Adipose tissue (tissue), 3 donors: Measurements from ENCODE around the gene PTGDR. TPM values are rescaled to one million over a fixed set of nuclear protein-coding genes. Genes with fewer than 3 reads are reported as not detected.

ENCODE experiments used
- H3K27ac ChIP-seq: one replicate; pipeline ENCODE4 v1.5.1; 2013; ENCODE audit warnings: low read depth, low read length
- WGBS, 3 donors: extraction: QIAGEN DNeasy Blood & Tissue Kit; methylation state at CpG; one replicate each; pipeline ENCODE4 v1.1.7; 2013; 5-methylcytosine and 5-hydroxymethylcytosine counted together
- polyA plus RNA-seq, 3 donors: library from polyadenylated mRNA; stranded (reverse); fragments of 200-250 nt; gene quantifications; one replicate each; pipeline ENCODE4 v1.2.3, GENCODE V29; 2013
- donor health status: healthy with polysubstance abuse.
- donor health status: Bipolar disorder and iron deficiency.
- donor health status: healthy.

PTGDR gene
- polyA plus RNA-seq, 3 donors: 0.08 to 0.67 (median 0.59) TPM

- WGBS, 3 donors: 85 to 88% (median 88%) methylated on average over 2 of the region's 2 CpGs
- no peak overlapping the region for H3K27ac ChIP-seq
Measured at GRCh38 chr14:52258783-52259182, 8.7 kb upstream of the PTGDR start.

- H3K27ac ChIP-seq: no peak overlapping the region
- 17 to 53% (median 19%) methylated on average over 5 of the region's 5 CpGs for WGBS, 3 donors
Measured at GRCh38 chr14:52259434-52259833, 8.1 kb upstream of the PTGDR start.

- no peak overlapping the region for H3K27ac ChIP-seq
Measured at GRCh38 chr14:52262600-52262999, 4.9 kb upstream of the PTGDR start.

GRCh38 chr14:52263190-52263589 is 4.3 kb upstream of the PTGDR start:
- H3K27ac ChIP-seq: no peak overlapping the region

More at GRCh38 chr14:52262600-52262999, 4.9 kb upstream of the PTGDR start:
- 82 to 97% (median 95%) methylated on average over 1 of the region's 1 CpG for WGBS, 3 donors

GRCh38 chr14:52265253-52265652 is 2.2 kb upstream of the PTGDR start:
- WGBS, 3 donors: 33 to 53% (median 35%) methylated on average over 5 of the region's 5 CpGs
- H3K27ac ChIP-seq: no peak overlapping the region

GRCh38 chr14:52266179-52266578 is 1.3 kb upstream of the PTGDR start:
- WGBS, 3 donors: 26 to 69% (median 43%) methylated on average over 3 of the region's 3 CpGs

GRCh38 chr14:52266782-52267181 is 716 bp upstream of the PTGDR start:
- WGBS, 3 donors: 43 to 67% (median 49%) methylated on average over 5 of the region's 5 CpGs
- no peak overlapping the region for H3K27ac ChIP-seq

More at GRCh38 chr14:52266179-52266578, 1.3 kb upstream of the PTGDR start:
- no peak overlapping the region for H3K27ac ChIP-seq

- H3K27ac ChIP-seq: no peak overlapping the region
- WGBS, 3 donors: 2 to 3% (median 2%) methylated on average over 50 to 54 of the region's 54 CpGs
Measured at GRCh38 chr14:52268279-52269061, 972 bp downstream of the PTGDR start.

GRCh38 chr14:52269100-52269499 is 1.6 kb downstream of the PTGDR start:
- 25 to 42% (median 36%) methylated on average over 17 of the region's 17 CpGs for whole genome bisulfite sequencing, 3 donors
- no peak overlapping the region for H3K27ac ChIP-seq

GRCh38 chr14:52269982-52270381 is 2.5 kb downstream of the PTGDR start:
- H3K27ac ChIP-seq: no peak overlapping the region
- 45 to 67% (median 53%) methylated on average over 8 of the region's 8 CpGs for WGBS, 3 donors

GRCh38 chr14:52271538-52271937 is 4.0 kb downstream of the PTGDR start:
- WGBS, 3 donors: 49 to 100% (median 92%) methylated on average over 1 of the region's 1 CpG
- no peak overlapping the region for H3K27ac ChIP-seq

- no peak overlapping the region for H3K27ac ChIP-seq
- 65 to 81% (median 74%) methylated on average over 3 of the region's 3 CpGs for WGBS, 3 donors
Measured at GRCh38 chr14:52272375-52272774, 4.9 kb downstream of the PTGDR start.

GRCh38 chr14:52275372-52275771 is 7.9 kb downstream of the PTGDR start:
- WGBS, 3 donors: 52 to 60% (median 57%) methylated on average over 3 of the region's 3 CpGs
- no peak overlapping the region for H3K27ac ChIP-seq

GRCh38 chr14:52277552-52277951 is 10.1 kb downstream of the PTGDR start:
- no peak overlapping the region for H3K27ac ChIP-seq
- 73 to 96% (median 83%) methylated on average over 4 of the region's 4 CpGs for WGBS, 3 donors

GRCh38 chr14:52279408-52279807 is 11.9 kb downstream of the PTGDR start:
- 25 to 41% (median 35%) methylated on average over 3 of the region's 3 CpGs for WGBS, 3 donors
- no peak overlapping the region for H3K27ac ChIP-seq

- H3K27ac ChIP-seq: no peak overlapping the region
- 33 to 83% (median 58%) methylated on average over 2 of the region's 2 CpGs for WGBS, 3 donors
Measured at GRCh38 chr14:52283099-52283498, 15.6 kb downstream of the PTGDR start.

GRCh38 chr14:52286661-52287649 is 19.5 kb downstream of the PTGDR start:
- no peak overlapping the region for H3K27ac ChIP-seq
- 58 to 70% (median 60%) methylated on average over 4 of the region's 4 CpGs for WGBS, 3 donors

- 87 to 95% (median 91%) methylated on average over 2 of the region's 2 CpGs for WGBS, 3 donors
Measured at GRCh38 chr14:52296378-52296777, 28.9 kb downstream of the PTGDR start.

GRCh38 chr14:52298795-52299194 is 31.3 kb downstream of the PTGDR start:
- 88 to 95% (median 93%) methylated on average over 10 of the region's 10 CpGs for whole genome bisulfite sequencing, 3 donors

More at GRCh38 chr14:52296378-52296777, 28.9 kb downstream of the PTGDR start:
- H3K27ac ChIP-seq: no peak overlapping the region

More at GRCh38 chr14:52298795-52299194, 31.3 kb downstream of the PTGDR start:
- no peak overlapping the region for H3K27ac ChIP-seq
